GM19438 (cell line): ENCODE data around the gene MYCBPAP.
A peak's percentile ranks its signal among the peaks of the same experiment; 100 is the strongest.

Source experiments
- ATAC-seq: cut with Tn5 transposase; IDR thresholded peaks from one replicate; pipeline ENCODE4 v1.9.1; 2021; ENCODE audit warnings: low read depth; ENCODE audit not compliant: unreplicated experiment

The MYCBPAP gene

DNA sequence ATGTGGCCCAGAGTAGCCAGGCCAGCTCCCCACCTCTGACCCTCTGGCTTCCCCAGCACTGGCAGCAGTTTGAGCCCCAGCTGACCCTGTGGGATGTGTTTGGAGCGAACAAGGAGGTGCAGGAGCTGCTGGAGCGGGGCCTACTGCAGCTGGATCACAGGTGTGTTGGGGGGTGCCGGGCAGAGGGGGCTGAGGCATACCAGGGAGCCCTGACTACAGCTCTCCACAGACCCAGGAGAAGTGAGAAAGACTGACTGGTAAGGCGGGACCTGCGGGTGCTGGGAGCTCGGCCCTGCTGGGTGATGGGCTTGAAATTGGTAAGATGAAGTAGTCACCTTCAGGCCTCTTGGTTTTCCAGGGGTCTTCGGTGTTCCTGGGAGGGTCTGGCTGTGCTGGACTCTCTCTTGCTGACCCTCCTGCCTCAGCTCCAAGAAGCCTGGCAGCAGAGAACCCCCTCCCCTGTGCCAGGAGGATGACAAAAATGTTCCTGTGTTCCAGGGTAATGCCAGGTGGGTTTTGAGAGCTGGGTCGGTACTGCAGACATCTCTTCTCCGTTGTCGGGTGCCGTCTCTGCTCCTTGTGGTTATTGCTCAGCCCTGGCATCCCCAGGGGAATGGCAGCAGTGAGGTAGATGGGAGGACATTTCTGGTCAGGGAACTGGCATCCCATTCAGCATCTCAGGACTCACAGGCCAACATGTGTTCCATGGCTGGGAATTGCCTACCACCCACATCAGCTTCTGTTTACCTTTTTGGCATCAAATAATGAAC, 23.7 kb upstream of the MYCBPAP start:
- no peak for ATAC-seq

DNA sequence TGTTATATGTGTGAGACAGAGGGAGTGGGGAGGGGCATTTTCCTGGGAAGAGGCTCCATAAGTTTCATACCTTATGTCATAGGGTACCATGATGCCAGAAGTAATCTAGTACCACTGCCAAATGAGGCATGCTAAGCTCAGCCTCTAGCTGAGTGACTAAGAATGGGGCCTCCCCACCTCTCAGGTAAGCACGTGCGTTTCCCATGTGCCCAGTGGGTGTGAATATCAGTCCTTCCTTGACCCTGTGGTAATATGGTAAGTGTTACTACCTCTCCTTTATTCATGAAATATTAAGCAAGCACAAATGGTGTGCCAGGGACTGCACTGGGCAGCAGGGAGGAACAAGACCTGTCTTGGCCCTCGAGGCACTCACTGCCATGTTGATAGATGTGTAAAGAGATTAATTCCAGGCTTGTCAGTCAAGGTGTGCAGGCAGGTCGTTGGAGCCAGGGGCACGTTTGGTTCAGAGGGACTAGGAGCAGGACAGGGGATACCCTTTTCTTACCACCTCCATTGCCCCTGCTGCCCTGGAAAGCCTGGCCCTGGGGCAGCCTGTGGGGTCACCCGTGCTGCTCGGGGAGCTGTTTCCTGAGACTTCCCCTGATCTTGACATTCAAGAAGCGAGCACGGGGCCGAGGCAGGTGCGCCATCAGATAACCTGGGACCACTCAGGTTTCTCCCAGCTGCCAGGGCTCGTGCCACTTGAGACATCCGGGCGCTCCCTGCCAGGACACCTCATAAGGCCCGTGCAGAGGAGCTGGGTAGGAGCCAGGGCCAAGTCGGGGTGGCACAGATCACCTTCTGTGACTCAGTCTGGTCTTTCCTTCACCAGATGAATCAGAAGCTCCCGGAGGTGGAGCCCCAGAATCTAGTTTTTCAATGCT, 20.8 kb upstream of the MYCBPAP start:
- ATAC-seq, result no peak

DNA sequence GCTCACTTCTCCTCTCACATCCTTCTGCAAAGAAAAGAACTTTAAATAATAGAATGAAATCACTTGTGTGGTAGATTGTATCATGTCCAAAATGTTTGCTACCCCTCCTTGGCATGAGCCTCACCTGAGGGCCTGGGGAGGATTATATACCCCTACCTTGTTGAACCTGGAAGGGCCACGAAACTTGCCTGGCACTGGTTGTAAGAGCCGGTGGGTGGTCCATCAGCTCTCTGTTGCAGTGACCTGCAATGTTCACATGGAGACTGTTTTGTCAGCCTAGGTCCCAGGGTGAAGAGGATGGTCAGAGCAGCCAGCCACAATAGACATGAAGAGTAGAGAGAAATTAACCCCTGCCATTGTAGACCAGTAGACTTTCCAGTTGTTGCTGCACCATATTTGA, 19.4 kb upstream of the MYCBPAP start:
- ATAC-seq, result no peak

DNA sequence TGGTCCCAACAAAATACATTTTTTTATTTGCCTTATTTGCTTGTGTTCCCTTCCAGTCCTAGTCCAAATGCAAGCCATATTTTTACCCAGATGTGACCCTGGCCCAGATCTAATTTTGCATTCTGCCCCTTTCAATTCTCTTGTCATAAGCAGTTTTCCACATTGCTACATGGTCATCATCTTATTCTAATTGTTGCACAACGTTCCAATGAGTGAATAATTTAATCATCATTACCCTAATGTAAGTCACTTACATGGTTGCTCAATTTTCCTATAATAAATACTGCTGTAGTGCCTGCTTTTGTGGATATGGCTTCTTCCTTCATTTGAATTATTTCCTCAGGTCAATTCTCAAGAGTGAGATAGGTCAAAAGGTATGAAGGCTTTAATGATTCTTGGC, 16.7 kb upstream of the MYCBPAP start:
- ATAC-seq, result no peak

DNA sequence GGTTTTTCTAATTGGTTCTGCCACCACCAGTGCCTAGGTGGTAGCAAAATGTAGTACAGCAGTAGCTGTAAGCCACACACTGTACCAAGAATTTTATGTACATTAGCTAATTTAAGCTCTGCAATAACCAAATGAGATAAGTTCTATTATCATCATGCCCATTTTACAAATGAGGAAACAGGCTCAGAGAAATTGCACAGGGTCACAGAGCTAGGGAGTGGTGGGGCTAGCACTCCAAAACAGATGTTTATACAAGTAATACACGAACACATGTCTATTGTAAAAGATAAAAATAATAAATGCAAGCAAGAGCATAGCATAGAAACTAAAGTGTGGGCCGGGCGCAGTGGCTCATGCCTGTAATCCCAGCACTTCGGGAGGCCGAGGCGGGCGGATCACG, 16.0 kb upstream of the MYCBPAP start:
- no peak for ATAC-seq

DNA sequence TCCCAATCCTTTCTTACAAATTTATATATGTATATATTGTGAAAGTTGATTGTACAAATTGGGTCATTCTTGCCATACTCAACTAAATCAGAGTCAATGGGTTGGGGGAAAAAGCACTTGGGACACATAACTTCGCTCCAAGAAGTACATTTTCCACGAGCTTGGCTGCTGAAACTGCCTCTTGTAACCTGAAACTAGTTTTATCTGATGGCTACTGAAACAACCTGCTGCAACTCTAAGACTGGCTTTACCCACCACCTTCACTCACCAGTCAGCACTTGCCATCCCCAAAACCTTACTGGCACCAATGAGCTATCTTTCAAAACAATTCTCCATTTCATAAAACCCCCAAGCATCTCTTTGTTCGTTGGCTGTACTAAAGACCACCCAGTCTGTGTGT, 14.5 kb upstream of the MYCBPAP start:
- no peak for ATAC-seq

DNA sequence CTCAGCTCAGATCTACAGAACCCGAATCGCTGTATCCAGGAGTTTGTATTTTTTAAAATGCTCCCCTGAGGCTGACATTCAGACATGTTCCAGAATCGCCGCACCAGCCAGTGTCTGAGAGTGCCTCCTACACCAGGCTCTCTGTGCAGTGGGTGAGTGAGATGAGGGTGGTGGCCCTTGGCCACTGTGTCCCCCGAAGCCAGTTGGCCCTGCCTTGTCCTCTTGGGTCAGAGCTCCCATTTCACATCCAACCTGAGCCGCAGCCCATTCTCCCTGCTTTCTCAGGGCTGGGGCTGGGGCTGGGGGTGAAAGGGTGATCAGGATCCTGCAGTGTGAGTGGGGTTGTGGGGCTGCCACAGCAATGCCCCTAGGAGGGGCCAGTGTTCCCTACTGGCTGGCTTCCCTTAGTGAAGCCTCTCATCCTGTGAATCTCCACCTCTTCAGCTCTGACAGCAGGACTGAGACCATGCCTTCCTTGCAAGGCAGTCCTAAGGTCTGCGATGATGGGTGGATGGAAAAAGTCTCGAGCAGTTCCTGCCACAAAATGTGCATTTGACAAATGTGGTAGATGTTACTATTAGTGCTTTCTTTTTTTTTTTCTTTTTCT, 12.9 kb upstream of the MYCBPAP start:
- no peak for ATAC-seq

DNA sequence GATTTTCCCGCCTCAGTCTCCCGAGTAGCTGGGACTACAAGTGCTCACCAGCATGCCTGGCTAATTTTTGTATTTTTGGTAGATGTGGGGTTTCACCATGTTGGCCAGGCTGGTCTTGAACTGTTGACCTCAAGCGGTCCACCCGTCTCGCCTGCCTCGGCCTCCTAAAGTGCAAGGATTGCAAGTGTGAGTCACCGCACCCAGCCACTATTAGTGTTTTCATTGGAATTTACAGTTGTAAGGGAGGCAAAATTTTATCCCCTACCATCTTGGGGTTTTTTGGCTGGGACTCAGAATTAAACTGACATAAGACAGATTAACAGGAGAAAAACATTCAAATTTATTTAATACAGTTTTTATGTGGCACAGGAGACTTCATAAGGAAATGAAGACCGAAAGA, 12.3 kb upstream of the MYCBPAP start:
- no peak for ATAC-seq

DNA sequence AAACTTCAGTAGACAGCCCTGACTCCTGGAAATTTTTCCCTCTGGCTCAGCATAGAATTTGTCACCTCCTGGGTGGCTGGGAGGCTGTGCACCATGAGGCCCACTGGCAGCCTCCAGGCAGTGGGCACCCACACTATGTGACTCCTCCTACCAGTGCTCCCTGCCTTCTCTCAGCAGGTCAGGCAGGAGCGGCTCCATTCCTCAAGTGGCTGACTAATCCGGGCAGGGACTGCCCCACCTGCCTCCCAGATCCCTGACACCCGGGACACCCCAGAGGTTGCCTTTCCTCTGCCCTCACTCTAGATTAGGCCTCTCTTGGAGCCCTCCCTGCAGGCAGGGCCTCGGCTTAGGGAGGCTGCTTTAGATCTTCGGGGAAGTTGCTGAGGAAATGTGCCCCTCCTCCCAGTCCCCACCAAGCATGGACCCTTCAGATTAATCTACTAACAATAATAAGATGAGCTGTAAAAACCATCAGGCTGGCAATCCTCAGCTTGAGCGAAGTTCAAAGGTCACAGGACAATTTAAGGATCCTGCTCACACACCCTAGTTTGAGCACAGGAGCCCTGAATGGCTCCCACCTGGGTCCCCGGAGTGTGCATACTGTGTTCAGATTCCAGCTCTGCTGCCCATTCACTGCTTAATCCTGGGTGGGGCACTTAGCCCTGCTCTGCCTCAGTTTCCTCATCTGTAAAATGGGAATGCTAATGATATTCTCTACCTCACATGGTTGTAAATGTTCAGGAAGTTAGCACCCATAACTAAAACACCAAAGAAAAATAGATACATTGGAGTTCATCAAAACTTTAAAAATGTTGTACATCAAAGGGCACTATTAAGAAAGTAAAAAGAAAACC, 10.0 kb upstream of the MYCBPAP start:
- ATAC-seq, result no peak

DNA sequence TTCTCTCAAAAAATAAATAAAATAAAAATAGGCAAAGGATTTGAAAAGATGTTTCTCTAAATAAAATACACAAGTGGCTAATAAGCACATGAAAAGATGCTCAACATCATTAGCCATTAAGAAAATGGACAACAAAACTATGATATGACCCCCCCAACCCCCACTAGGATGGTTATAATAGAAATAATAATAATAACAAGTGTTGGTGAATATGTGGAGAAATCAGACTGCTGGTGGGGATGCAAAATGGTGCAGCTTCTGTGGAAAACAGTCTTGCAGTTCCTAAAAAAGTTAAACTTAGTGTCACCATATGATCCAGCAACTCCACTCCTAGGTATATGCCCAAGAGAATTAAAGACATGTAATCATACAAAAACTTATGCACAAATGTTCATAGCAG, 9.0 kb upstream of the MYCBPAP start:
- no peak for ATAC-seq

DNA sequence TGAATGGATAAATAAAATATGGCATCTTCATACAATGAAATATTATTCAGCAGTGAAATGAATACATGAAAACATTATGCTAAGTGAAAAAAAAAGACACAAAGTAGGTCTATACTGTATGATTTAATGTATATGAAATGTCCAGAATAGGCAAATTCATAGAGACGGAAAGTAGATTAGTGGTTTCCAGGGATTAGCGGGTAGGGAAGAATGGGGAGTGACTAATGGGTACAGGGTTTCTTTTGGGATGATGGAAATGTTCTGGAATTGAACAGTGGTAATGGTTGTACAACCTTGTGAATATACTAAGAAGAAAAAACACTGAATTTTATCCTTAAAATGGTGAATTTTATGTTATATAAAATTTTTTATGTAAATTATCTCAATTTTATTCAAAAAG, 8.5 kb upstream of the MYCBPAP start:
- no peak for ATAC-seq

DNA sequence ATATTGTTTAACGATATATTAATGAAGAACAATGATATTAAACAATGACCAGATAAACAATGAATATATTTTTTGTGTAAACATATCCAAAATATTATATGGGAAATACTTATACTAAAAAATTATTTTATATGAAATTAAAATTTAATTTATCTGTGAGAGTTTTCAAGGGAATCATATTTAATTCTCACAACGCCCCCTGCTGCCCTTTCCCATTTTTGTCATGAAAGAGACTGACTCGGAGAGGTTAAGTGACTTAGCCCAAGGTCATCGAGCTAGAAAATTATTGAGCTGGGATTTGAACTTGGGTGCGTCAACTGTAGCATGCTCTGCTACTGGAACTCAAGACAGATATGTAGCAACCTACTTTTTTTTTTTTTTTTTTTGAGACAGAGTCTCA, 7.2 kb upstream of the MYCBPAP start:
- no peak for ATAC-seq

DNA sequence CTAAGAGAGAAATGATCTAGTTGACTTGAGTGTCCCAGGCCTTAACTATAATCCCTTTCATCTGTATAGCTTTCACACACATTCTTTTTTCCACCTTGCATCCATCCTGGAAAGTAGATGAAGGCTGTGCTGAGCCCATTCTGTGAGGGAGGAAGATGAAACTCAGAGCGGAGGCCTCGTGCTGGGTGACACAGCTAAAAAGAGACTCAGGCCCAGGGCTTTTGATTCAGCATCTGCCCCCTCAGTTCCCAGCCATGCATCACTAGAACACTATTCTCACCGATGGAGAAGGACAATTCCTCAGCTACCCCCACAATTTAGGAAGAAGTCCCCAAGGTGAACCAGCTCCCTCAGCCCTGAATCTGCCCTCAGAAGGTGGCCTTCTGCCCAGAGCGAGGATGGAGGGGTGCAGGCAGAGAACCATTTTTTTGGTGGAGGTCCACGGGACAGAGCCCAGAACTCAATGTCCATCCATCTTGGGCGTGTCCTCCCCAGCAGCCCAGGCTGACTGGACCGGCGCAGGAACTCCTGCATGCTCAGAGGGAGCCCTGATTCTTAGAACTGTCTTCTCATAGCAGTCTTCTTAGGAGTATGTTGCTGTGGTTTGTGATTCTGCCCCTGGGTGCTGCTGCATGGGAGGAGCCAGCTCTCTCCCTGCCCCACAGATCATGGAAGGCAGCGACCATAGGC, 5.8 kb upstream of the MYCBPAP start:
- ATAC-seq, result no peak

DNA sequence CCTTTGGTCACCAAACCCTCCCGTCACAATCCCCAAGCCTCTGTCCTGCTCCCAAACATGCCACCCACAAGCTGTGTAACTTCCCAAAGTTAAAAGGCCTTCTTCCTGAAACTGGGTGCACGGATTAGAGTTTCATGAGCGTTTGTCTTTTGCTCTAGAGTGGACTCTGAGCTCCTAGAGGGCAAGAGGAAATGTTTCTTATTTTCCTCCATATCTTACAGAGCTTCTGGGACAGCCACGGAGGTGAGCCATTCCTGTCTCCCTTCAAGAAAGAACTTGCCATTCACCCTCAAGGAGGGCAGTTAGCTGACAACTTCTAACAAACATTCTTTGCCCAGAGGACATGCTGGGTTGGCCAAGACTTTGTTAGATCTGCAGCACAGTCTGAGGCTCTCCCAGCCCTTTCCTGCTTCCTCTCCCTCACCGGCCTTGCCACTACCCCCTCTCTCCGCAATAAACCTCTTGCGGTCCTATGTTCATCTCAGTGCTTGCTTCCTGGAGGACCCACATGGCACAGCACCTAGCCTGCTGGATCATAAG, 2.6 kb upstream of the MYCBPAP start:
- no peak for ATAC-seq

DNA sequence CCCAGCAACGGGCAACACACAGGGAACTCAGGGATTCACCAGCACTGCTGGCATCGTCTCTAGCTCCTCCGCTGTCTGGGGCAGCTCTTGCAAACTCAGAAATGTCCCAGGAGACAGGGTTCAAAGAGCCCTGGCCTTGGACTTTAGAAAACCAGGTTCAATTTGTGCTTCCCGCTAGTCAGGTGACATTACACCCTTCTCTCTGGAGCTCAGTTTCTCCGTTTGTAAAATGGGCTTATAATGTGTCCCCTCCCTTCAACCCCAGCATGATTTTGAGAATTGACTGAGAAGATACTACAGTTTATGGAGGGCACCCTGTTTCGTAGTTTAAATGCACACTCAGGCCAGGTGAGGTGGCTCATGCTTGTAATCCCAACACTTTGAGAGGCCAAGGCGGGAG, 1.9 kb upstream of the MYCBPAP start:
- no peak for ATAC-seq

DNA sequence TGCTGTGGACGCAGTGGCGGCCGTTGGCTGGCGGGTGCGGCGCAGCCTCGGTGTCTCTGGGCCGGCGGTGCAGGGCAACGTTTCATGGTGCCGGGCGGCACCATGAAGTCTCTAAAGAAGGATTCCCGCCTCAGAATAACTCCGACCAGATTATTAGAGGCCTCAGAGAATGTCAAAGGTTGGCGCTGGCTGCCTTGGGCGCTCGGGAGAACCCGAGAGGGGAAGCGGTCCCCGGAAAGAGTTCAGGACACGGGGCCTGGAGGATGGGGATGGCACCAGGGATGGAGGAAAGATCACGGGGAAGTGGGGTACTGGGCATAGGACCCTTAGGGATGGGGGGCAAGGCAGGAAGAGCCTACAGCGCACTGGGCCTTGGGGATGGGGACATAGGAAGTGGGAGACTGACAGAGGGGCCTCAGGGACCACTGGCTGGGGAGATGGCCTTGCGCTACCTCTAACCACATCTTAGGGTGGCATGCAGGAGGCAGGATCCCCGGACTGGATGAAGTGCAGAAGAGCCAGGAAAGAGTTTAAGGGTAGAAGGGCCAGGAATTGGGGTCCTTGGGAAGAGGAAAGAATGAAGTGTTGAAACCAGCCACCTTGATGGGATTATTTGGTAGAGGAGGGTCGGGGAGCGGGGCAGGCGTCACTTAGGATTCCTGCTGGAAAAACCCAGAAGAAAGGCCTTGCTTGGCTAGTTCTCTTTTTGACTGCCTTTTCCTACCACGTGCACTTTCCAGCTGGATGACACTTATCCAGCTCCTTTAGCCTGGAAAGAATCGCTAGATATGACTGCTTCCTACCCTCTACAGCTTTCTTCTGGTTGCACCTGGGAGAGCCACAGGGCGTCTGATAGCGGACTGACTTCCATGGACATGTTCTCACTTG, 578 bp downstream of the MYCBPAP start:
- ATAC-seq, result no peak

DNA sequence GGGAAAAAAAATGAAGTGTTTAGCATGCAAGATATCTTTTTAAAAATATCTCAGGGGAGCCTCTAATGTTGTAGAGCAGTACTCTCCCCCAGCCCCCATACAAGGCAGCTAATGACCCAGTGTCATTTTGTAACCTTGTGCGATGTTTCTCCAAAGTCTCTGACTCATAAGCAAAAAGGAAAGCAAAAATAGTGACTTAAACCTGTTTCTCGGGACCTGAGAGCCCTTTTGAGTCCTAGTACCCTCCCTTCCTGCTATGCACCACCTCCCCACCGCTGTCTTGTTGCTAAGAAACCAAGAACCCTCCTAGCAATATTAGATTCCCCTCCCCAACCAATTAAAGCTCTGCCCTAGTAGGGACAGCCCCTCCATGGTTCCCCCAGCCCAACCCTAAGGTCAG, 2.8 kb downstream of the MYCBPAP start:
- ATAC-seq, result peak; percentile 74

DNA sequence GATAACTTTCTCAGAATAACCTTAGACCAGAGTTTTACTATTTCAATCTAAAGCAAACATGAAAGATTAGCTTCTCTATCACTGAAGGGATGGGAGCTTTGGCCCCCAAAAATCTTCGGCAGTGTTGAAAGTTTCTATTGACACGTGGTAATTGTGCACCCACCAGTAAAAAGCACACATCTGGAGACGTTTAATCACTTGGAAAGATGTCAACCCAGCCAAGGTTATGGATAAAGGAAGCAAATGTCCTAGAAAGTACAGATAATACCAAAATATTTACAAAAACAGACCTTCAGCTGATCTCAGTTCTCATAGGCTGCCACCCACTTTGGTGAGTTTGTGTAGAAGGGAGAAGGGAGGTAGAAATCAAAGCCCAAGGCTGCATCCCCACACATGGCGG, 5.3 kb downstream of the MYCBPAP start:
- no peak for ATAC-seq

DNA sequence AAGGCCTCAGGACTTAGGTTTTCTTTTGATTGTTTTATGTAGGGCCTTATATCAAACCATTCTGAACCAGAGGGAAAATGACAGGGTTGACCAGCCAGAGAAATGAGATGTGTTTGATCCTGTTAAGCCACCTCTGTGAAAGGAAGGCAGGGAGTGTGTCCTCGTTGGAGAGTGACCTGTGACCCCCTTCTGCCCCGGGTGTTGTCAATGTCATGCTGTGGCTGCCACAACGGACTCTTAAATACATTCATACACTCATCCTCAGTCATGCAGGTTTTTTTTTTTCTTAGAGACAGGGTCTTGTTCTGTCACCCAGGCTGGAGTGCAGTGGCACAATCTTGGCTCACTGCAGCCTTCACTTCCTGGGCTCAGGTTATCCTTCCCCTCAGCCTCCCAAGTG, 6.1 kb downstream of the MYCBPAP start:
- ATAC-seq, result no peak
